RPMI8226 (cell line): Measurements from ENCODE around the gene PCDHGA11.
"Not testable (repeated sequence)": the region's sequence is repeated elsewhere in the genome, so short reads cannot be mapped to it uniquely, and the experiment has no call there.

Experiments used
- DNase-seq: peaks from one replicate; pipeline ENCODE4 v3.0.0-alpha.2; 2015

The PCDHGA11 gene

GRCh38 chr5:141432726-141433125 lies 11.9 kb downstream of the PCDHGA11 start:
- DNase-seq: not testable (repeated sequence)

- no peak for DNase-seq
Measured at GRCh38 chr5:141434006-141434405, 13.2 kb downstream of the PCDHGA11 start.

- no peak for DNase-seq
Measured at GRCh38 chr5:141437221-141437620, 16.4 kb downstream of the PCDHGA11 start.

- no peak for DNase-seq
Measured at GRCh38 chr5:141439411-141440141, 18.7 kb downstream of the PCDHGA11 start.

GRCh38 chr5:141440341-141440740 lies 19.5 kb downstream of the PCDHGA11 start:
- DNase-seq: no peak

GRCh38 chr5:141441571-141442170 lies 20.8 kb downstream of the PCDHGA11 start:
- DNase-seq: no peak

GRCh38 chr5:141465351-141465750 lies 44.5 kb downstream of the PCDHGA11 start:
- DNase-seq: no peak
